K562 (cell line): Measurements from ENCODE around the gene OR2V2. TPM values are rescaled to one million over a fixed set of nuclear protein-coding genes. Genes with fewer than 3 reads are reported as not detected.

Experiments
- ATAC-seq: fragments of 200-7000 bp; cut with Tn5 transposase; 3 replicates; pipeline ENCODE4 v1.9.1; 2020; ENCODE audit warnings: moderate library complexity
- BruUV-seq: library from RNA; stranded (reverse); fragments of 400-500 nt; replicated peaks from 2 replicates; lab custom pipeline; 2021; lab: Mats Ljungman, UMichigan
- CTCF ChIA-PET: fragments of 300-600 bp; formaldehyde crosslinking; extraction: SDS; loops from one replicate; lab custom pipeline; 2021; ENCODE audit warnings: low intra/inter-chr PET ratio; lab: Yijun Ruan, JAX
- POLR2A ChIA-PET: fragments of 300-600, 350-650 bp; sonication (Branson Sonifier 250); formaldehyde crosslinking; extraction: SDS; loops from one replicate; lab custom pipeline; 2021; ENCODE audit warnings: antibody characterized with exemption, inconsistent platforms; lab: Yijun Ruan, JAX
- DNase-seq, 4 experiments: peaks; one replicate each; pipeline versions ENCODE4 v3.0.0 to v3.0.0-alpha.2; 2011 to 2018; ENCODE audit warnings: low spot score in 3 of 4, mixed read lengths in 3 of 4; ENCODE audit errors: extremely low read depth in 1 of 4
- FAIRE-seq: peaks from 2 replicates; lab custom pipeline; 2011; peaks lifted over from hg19 to GRCh38; lab: Jason Lieb, UNC
- H2AFZ ChIP-seq: 2 replicates; pipeline ENCODE4 v1.6.0; 2011; ENCODE audit warnings: low read depth, low read length, control low read depth, inconsistent platforms
- H3K27ac ChIP-seq: fragments of 200-600 bp; 3 replicates; pipeline ENCODE4 v1.8.0; 2011; ENCODE audit warnings: low read depth, mild to moderate bottlenecking, control low read depth, inconsistent platforms, low read length, moderate library complexity, mixed read lengths; ENCODE audit errors: extremely low read depth
- H3K27me3 ChIP-seq, 2 experiments: fragments of 300-600 bp in 1 of 2; 2 replicates in 1 of 2; 3 replicates in 1 of 2; pipeline versions ENCODE4 v1.6.0 to v1.8.0; 2011; ENCODE audit warnings: inconsistent platforms in 2 of 2, low read length in 2 of 2, mild to moderate bottlenecking in 1 of 2, mixed read lengths in 1 of 2, moderate library complexity in 1 of 2; ENCODE audit not compliant: control insufficient read depth in 2 of 2, insufficient read depth in 2 of 2
- H3K36me3 ChIP-seq: fragments of 300-600 bp; 3 replicates; pipeline ENCODE4 v1.8.0; 2011; ENCODE audit warnings: mild to moderate bottlenecking, low read length, inconsistent platforms; ENCODE audit not compliant: control insufficient read depth, insufficient read depth
- H3K4me1 ChIP-seq, 2 experiments: fragments of 200-600 bp in 1 of 2; replicated peaks in 1 of 2; 2 replicates in 1 of 2; 3 replicates in 1 of 2; pipeline versions ENCODE4 v1.5.1 to v1.8.0; 2011; ENCODE audit warnings: inconsistent platforms in 2 of 2, low read length in 2 of 2, mild to moderate bottlenecking in 1 of 2, mixed read lengths in 1 of 2, moderate library complexity in 1 of 2; ENCODE audit not compliant: control insufficient read depth in 2 of 2, insufficient read depth in 2 of 2
- H3K4me2 ChIP-seq: 2 replicates; pipeline ENCODE4 v1.6.1; 2011; ENCODE audit warnings: low read length, control low read depth, inconsistent platforms, mixed read lengths; ENCODE audit not compliant: insufficient read depth
- H3K4me3 ChIP-seq: fragments of 200-600 bp; sonication (generic), shearing (Covaris generic); 2 replicates; pipeline ENCODE4 v1.5.1; 2016; ENCODE audit warnings: control low read depth, inconsistent platforms
- H3K79me2 ChIP-seq: fragments of 200-600 bp; 3 replicates; pipeline ENCODE4 v1.8.0; 2011; ENCODE audit warnings: low read length, inconsistent platforms; ENCODE audit not compliant: control insufficient read depth, insufficient read depth
- H3K9ac ChIP-seq, 2 experiments: 2 replicates each; pipeline versions ENCODE4 v1.6.0 to v1.6.1; 2011; ENCODE audit warnings: low read depth in 2 of 2, low read length in 2 of 2, control low read depth in 1 of 2, inconsistent platforms in 1 of 2, mild to moderate bottlenecking in 1 of 2, mixed read lengths in 1 of 2; ENCODE audit not compliant: insufficient read depth in 1 of 2
- H3K9me1 ChIP-seq: one replicate; pipeline ENCODE4 v1.6.0; 2011; ENCODE audit warnings: inconsistent platforms, mild to moderate bottlenecking, low read length, moderate library complexity; ENCODE audit not compliant: control insufficient read depth, insufficient read depth
- H3K9me3 ChIP-seq: replicated peaks from 2 replicates; pipeline ENCODE4 v1.5.1; 2011; ENCODE audit warnings: low read depth, low read length, inconsistent platforms; ENCODE audit not compliant: control insufficient read depth, insufficient read depth
- H4K20me1 ChIP-seq: replicated peaks from 2 replicates; pipeline ENCODE4 v1.6.1; 2011; ENCODE audit warnings: low read length, inconsistent platforms, mixed read lengths; ENCODE audit not compliant: control insufficient read depth, insufficient read depth
- BRF1 ChIP-seq: IDR thresholded peaks from 3 replicates; pipeline ENCODE4 v1.6.1; 2011; ENCODE audit warnings: borderline replicate concordance, mild to moderate bottlenecking; ENCODE audit not compliant: insufficient read length; ENCODE audit errors: extremely low read depth
- DNMT1 ChIP-seq: fragments of 450-650 bp; IDR thresholded peaks from 2 replicates; pipeline ENCODE4 v1.6.1; 2016; ENCODE audit warnings: antibody characterized with exemption, mild to moderate bottlenecking
- EWSR1 ChIP-seq: fragments of 450-650 bp; IDR thresholded peaks from 2 replicates; pipeline ENCODE4 v1.6.1; 2018; ENCODE audit warnings: borderline replicate concordance, mild to moderate bottlenecking, low read depth, moderate library complexity; ENCODE audit not compliant: partially characterized antibody
- FIP1L1 ChIP-seq: fragments of 200-400 bp; formaldehyde crosslinking; IDR thresholded peaks from 2 replicates; pipeline ENCODE4 v1.6.1; 2018; ENCODE audit warnings: mild to moderate bottlenecking, low read depth, low read length; ENCODE audit not compliant: poor library complexity, severe bottlenecking
- GABPB2 ChIP-seq: fragments of 250-450 bp; sonication (Bioruptor Pico); conservative IDR thresholded peaks from 2 replicates; pipeline ENCODE4 v1.5.1; 2021; ENCODE audit warnings: mild to moderate bottlenecking
- HCFC1 ChIP-seq: IDR thresholded peaks from 2 replicates; pipeline ENCODE4 v1.6.1; 2012; ENCODE audit warnings: low read depth, low read length, improper control_type of control experiment
- HDAC8 ChIP-seq: fragments of 450-650 bp; IDR thresholded peaks from 2 replicates; pipeline ENCODE4 v1.6.1; 2016; ENCODE audit warnings: mild to moderate bottlenecking, missing genetic modification characterization, moderate library complexity, missing compliant biosample characterization
- KDM1A ChIP-seq, 2 experiments: fragments of 450-650 bp; IDR thresholded peaks; 2 replicates each; pipeline ENCODE4 v1.6.1; 2016; ENCODE audit warnings: mild to moderate bottlenecking in 2 of 2
- KDM4B ChIP-seq, 2 experiments: fragments of 450-650 bp in 1 of 2; sonication (generic) in 1 of 2; IDR thresholded peaks; 2 replicates each; pipeline ENCODE4 v1.6.1; 2016 to 2017; ENCODE audit warnings: borderline replicate concordance in 2 of 2, antibody characterized with exemption in 1 of 2, low read depth in 1 of 2, mild to moderate bottlenecking in 1 of 2
- RAD21 ChIP-seq, 2 experiments: fragments of 250-450 bp in 1 of 2; fragments of 450-650 bp in 1 of 2; sonication (Bioruptor Pico) in 1 of 2; formaldehyde crosslinking in 1 of 2; IDR thresholded peaks in 1 of 2; conservative IDR thresholded peaks in 1 of 2; 2 replicates each; pipeline versions ENCODE4 v1.4.0 to v1.8.0; 2020 to 2022; ENCODE audit warnings: mild to moderate bottlenecking in 2 of 2, moderate library complexity in 1 of 2
- RHOXF2B ChIP-seq: fragments of 250-450 bp; sonication (Bioruptor Pico); conservative IDR thresholded peaks from 2 replicates; pipeline ENCODE4 v1.5.1; 2021
- SNRNP70 ChIP-seq: fragments of 200-400 bp; formaldehyde crosslinking; optimal IDR thresholded peaks from 2 replicates; pipeline ENCODE3; 2017; ENCODE audit warnings: low read depth, low read length
- TCF15 ChIP-seq: fragments of 250-450 bp; sonication (Bioruptor Pico); IDR thresholded peaks from 2 replicates; pipeline ENCODE4 v1.8.0; 2022; ENCODE audit warnings: moderate library complexity, mild to moderate bottlenecking, inconsistent platforms
- TRIM25 ChIP-seq: fragments of 450-650 bp; IDR thresholded peaks from 2 replicates; pipeline ENCODE4 v1.7.0; 2016; ENCODE audit warnings: borderline replicate concordance
- ZNF253 ChIP-seq: fragments of 250-450 bp; sonication (Bioruptor Pico); conservative IDR thresholded peaks from 2 replicates; pipeline ENCODE4 v1.6.1; 2021; ENCODE audit warnings: mild to moderate bottlenecking
- ZNF41 ChIP-seq: fragments of 250-450 bp; sonication (Bioruptor Pico); conservative IDR thresholded peaks from 2 replicates; pipeline ENCODE4 v1.4.0; 2020; ENCODE audit warnings: mild to moderate bottlenecking
- ZNF431 ChIP-seq: sonication (generic); formaldehyde crosslinking; IDR thresholded peaks from 2 replicates; pipeline ENCODE4 v1.8.0; 2022; ENCODE audit warnings: mild to moderate bottlenecking, missing genetic modification reagents
- ZNF561 ChIP-seq: fragments of 450-650 bp; formaldehyde crosslinking; conservative IDR thresholded peaks from 2 replicates; pipeline ENCODE4 v1.4.0; 2020; ENCODE audit warnings: mild to moderate bottlenecking, moderate library complexity
- WGBS: fragments of 100-300 bp; shearing (Covaris generic); methylation state at CpG from one replicate; pipeline ENCODE4 v1.1.6; 2016; ENCODE audit warnings: low coverage, mixed read lengths; ENCODE audit not compliant: insufficient coverage; ENCODE audit errors: missing lambda C conversion rate; 5-methylcytosine and 5-hydroxymethylcytosine counted together
- in situ Hi-C: fragments of 300-500 bp; cut with MboI; formaldehyde crosslinking; loops from 4 replicates; pipeline ENCODE4 v1.15.0; 2018; ENCODE audit warnings: inconsistent platforms, mixed read lengths
- intact Hi-C: fragments of 100-400 bp; cut with micrococcal nuclease; formaldehyde crosslinking; loops from 2 replicates; pipeline ENCODE4 v1.14.2; 2022
- polyA plus RNA-seq, 8 experiments: library from polyadenylated mRNA; depleted of rRNA in 4 of 8; stranded (reverse) in 5 of 8; unstranded in 3 of 8; fragments of >200 nt; fragmentation: Nextera tagmentation in 2 of 8; fragmentation: Illumina TruSeq in 1 of 8; extraction: Ambion mirVana in 2 of 8; extraction: Trizol in 1 of 8; gene quantifications; 2 replicates each; pipeline versions ENCODE4 v1.2.1 to v1.2.3, GENCODE V29; 2011 to 2014; ENCODE audit warnings: inconsistent platforms in 1 of 8, missing spikeins in 1 of 8
- total RNA-seq, 7 experiments: library from RNA; depleted of rRNA in 6 of 7; stranded (reverse); fragments of >200 nt in 6 of 7; fragmentation: Illumina TruSeq in 2 of 7; extraction: Trizol in 2 of 7; gene quantifications; 2 replicates each; pipeline versions ENCODE4 v1.2.1 to v1.2.3, GENCODE V29; 2011 to 2021; ENCODE audit warnings: low replicate concordance in 1 of 7

Gene OR2V2
- total and polyA plus RNA-seq, 9 of the 15 experiments (the other 6 are each of a cell fraction or from before 2014, with no cell fraction given) = 0.01 TPM; not detected in 8

- ATAC-seq (no peak), FAIRE-seq (no peak), DNase-seq (no peak)
- WGBS = 46% methylated on average over 7 of the region's 8 CpGs
- H3K27me3 ChIP-seq = no peaks in the 10 kb centered on the region
- intact Hi-C loops (no loop called here), in situ Hi-C loops (no loop called here)
- POLR2A ChIA-PET = interaction anchor here (0.7 to 2.1 kb wide), 4 partner anchors 9 to 57 kb away, joined by 3 to 7 read pairs (median 4); no protein-coding TSS in a partner anchor
- no TSS peak for BruUV-seq
- H2AFZ ChIP-seq = no peak overlapping the region
- CTCF ChIA-PET = no interaction called here
- no peaks in the 10 kb centered on the region for H3K9me3 ChIP-seq
- H3K9ac ChIP-seq = peak overlapping the region in 1 of 2 experiments; percentile 46; a peak in 2 of 4 replicates
- no peak overlapping the region for H3K4me2 ChIP-seq
- H4K20me1 ChIP-seq = no peaks in the 10 kb centered on the region
- TF ChIP-seq HCFC1 = no peak
- TF ChIP-seq HDAC8 (tag) = no peak
- no peak for TF ChIP-seq EWSR1
- no peak for TF ChIP-seq RAD21 (CRISPR knock-in tag; conservative IDR thresholded peaks at IDR 0.05 in 1 of 2, IDR thresholded peaks at IDR 0.05 in 1 of 2)
- no peak for TF ChIP-seq ZNF41 (CRISPR knock-in tag)
- TF ChIP-seq KDM1A (IDR thresholded peaks at IDR 0.05) = no peak
- TF ChIP-seq KDM4B (IDR thresholded peaks at IDR 0.05; ENCODE audit: borderline replicate concordance in 2 of 2, low read depth in 1 of 2) = no peak
- TF ChIP-seq DNMT1 = no peak
- no peak for TF ChIP-seq TCF15 (CRISPR knock-in tag)
- no peak for TF ChIP-seq SNRNP70
- no peak for TF ChIP-seq FIP1L1
- no peak for TF ChIP-seq ZNF561 (CRISPR knock-in tag)
- no peak for TF ChIP-seq RHOXF2B (CRISPR knock-in tag)
- no peak for TF ChIP-seq GABPB2
- TF ChIP-seq TRIM25 = no peak
- no peak for TF ChIP-seq ZNF431 (CRISPR knock-in tag)
- TF ChIP-seq ZNF253 (CRISPR knock-in tag) = no peak
- no peak for TF ChIP-seq BRF1
- no peaks in the 10 kb centered on the region for H3K9me1 ChIP-seq
- no peak overlapping the region for H3K4me3 ChIP-seq
- H3K27ac ChIP-seq = no peak overlapping the region
- no peaks in the 10 kb centered on the region; the same call in 2 of the 3 replicates for H3K36me3 ChIP-seq
- H3K79me2 ChIP-seq = peaks cover 9% of the 10 kb centered on the region
- H3K4me1 ChIP-seq = peaks cover 34 to 51% of the 10 kb centered on the region in 2 experiments; a peak in 4 of 5 replicates
These were observed 50.1 kb downstream of the OR2V2 start for GRCh38 chr5:181197326-181197951.
